Endothelial cell of coronary artery (primary cell): ENCODE data around the gene AP4B1. TPM values are rescaled to one million over a fixed set of nuclear protein-coding genes. Genes with fewer than 3 reads are reported as not detected.

Experiments used
- total RNA-seq: library from RNA; depleted of rRNA; stranded (reverse); fragments of >200 nt; gene quantifications from 2 replicates; pipeline ENCODE4 v1.2.3, GENCODE V29; 2014

Gene AP4B1
- total RNA-seq, result 20.7 and 22.7 TPM in 2 replicates

DNA sequence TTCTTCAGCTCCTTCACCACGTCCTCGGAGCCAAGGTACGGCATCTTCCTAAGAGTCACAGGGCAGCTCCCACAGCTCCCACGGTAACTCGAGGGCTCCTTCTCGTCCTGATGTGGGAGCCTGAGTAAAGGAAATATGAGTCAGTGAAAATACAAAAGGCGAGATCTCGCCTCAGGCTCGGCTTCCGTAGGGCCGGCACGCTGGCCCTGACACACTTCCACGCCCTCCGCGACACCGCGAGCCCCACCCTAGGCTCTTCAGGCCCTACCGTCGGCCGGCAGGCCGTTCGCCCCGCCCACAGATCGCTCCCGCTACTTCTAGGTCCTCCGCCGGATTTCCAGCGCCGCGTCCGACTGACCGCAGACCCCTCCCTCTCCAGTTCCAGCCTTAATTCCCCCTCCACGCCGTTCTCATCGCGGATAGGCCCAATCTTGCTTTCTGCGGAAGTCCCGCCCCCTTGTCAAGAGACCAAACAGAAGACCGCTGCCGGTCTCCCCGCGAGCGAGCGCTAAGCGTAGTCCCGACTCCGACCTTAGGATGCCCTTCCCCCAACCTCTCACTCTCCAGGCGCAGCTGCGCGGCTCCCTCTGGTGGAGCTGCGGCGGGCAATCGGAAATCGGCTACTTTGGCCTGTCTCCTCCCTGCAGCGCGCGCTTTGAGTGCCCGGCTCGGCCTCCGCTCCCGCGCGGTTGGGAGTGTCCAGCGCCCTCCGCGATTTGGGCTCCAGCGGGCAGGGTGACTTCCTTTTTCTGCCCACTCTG is at the start of gene AP4B1, which contains the start of gene DCLRE1B:
TSS of gene AP4B1 (minus strand) at position 126 of the 761 bp plus-strand sequence. CDS start at position 44, 82 bp downstream.
TSS of gene DCLRE1B (plus strand) at position 653 of the 761 bp plus-strand sequence. CDS start 261 bp downstream, outside the sequence.

DNA sequence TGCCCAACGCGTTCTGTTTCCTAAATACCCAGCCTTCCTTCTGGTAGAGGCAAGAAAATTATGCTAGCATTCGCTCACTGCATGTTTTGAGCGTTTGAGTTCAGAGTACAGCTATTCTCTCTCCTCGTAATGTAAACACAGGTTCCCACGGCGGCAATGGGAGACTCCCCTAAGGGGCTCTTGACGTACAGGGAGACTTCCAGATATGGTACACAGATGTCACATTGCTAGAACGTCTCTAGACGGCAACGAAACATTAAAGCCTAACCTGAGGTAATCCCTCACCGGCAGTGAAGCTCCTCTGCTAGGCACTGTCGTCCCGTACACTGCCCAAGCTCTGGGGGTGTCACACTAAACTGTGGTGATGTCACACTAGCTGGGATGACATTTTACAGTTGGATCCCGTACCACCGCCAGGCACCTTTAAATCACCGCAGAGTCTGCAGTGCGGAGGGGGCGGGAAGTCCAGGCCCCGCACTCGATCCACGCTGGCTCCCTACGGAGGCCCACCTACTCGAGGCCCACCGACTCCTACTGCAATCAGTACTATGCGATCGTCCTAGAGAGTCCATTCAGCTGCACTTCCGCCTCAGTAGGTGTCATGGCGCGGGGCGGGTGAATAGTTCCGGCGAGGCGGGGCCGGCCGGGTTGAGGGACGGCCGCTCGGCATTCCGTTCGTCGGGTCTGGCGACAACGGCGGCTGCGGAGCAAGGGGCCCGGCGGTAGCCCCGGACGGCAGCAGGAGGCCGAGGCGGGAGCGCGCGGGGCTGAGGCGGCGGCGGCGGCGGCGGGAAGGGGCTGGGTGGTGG is 24.5 kb upstream of the AP4B1 start, which contains the start of gene HIPK1:
TSS of gene HIPK1 (plus strand) at position 384 of the 809 bp plus-strand sequence.

DNA sequence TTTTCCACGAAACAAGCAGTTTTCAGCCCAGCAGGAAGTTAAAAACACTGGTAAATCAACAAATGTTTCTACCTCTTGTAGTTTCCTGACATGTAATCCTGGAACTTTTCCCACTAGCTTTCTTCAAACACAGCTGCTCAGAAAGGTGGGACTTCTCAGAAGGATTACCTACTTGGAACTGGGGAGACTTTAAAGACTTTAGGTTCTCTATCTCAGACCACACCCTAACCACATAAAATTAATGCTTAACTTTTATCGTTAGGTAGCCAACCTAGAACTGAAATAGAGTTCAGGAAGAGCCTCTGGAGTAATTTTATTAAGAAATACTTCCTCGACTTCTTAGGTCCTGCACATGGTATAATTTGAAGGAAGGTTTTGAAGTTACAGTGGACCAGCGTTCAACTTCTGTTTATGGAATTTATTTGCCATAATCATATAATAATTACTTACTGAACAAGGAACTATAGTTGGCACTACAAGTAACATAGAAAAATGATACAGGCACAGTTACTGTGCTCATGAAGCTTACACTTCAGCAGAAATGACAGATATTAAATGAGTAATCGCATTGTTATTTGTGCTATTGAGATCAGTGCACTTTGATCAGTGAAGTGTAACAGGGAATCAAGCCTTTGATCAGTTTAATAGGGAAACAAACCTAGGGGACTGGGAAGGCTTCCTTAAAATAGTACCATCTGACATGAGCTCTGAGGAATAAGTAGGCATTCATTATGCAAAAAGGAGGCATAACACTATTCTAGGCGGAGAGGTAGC is 17.0 kb downstream of the AP4B1 start, which contains the start of gene BCL2L15:
TSS of gene BCL2L15 (minus strand) at position 180 of the 774 bp plus-strand sequence. CDS start 206 bp downstream, outside the sequence.

DNA sequence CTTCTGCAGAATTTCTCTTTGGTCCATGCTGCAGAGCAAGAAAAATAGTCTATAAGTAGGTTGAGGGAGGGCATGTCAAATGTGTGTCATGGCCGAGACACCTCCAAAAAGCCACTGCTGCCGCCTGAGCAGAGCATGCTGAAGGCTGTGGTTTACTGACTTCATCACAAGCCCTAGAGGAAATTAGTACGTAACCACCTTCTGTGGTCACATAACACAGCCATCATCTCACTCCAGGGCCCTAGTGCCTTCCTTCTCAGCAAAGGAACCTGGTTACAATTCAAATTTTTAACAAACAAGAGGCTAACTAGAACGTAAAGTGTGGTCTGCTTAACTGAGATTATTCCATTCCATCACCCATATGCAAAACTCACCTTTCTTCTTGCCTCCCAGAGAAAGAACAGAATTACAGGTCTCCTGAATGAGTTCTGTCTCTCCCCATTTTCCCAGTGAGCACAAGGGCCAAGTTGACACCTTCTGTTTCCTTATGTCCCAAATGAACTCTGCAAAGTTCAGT is 32.9 kb downstream of the AP4B1 start, which contains the start of gene PTPN22:
TSS of gene PTPN22 (minus strand) at position 116 of the 517 bp plus-strand sequence.

Other genes starting within 250 kb of the AP4B1 start
- 33.0 and 35.9 TPM in 2 replicates for gene PHTF1, start 145.3 kb downstream of the AP4B1 start, total RNA-seq
- gene RSBN1, start 92.3 kb downstream of the AP4B1 start, total RNA-seq, result 10.7 and 13.0 TPM in 2 replicates
- gene PTPN22, start 33.1 kb downstream of the AP4B1 start, total RNA-seq, result 1.0 and 3.7 TPM in 2 replicates
- gene BCL2L15, start 17.2 kb downstream of the AP4B1 start, total RNA-seq, result 0.09 TPM in 2 replicates
- 2.1 and 2.2 TPM in 2 replicates for gene DCLRE1B, start 527 bp upstream of the AP4B1 start, total RNA-seq
- 24.6 and 26.7 TPM in 2 replicates for gene HIPK1, start 24.5 kb upstream of the AP4B1 start, total RNA-seq
- 0.28 and 0.45 TPM in 2 replicates for gene OLFML3, start 74.7 kb upstream of the AP4B1 start, total RNA-seq
- gene SYT6, start 249.1 kb upstream of the AP4B1 start, total RNA-seq, result not detected in 2 replicates